ENCODE results near the gene IGF1R.

The IGF1R gene

DNA sequence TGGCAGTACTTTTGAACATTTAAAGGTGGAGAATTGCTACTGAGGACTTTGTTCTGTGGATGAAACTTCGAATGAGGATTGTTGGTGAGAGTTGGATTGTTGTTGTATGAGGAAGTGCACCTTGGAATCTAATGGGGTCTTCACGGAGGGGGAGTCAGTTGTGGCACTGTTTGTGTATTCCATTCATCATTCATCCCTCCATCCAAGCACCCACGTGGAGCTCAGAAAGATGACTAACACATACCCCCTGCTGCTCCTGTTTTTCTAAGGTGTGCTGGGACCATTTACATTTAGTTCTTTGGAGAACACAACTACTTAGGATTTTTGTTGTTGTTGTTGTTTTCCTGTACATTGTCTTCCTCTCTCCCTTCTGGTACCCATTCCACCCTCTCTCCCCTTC is 122.6 kb downstream of the IGF1R start:
- no peak overlapping the region for H3K4me2 ChIP-seq (ENCODE audit: insufficient read depth, low read length)

DNA sequence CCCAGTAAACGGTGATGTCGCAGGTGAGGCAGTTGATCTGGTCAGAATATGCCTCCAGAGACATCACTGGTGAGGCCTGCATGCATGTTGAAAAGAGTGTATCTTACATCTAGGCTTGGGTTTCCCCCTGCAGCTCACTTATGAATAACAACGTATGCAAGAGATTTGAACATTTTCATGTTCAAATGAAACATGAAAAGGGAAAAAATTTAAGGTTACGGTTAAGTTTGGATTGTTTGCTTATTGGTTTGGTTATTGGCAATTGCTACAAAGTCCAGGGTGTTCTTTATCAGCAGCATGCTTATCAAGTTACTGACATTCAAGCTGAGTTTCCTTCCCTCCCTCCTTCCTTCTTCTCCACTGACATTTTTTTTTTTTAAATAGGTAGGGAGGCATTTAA is 123.2 kb downstream of the IGF1R start:
- no peak overlapping the region for H3K27ac ChIP-seq (ENCODE audit: low read length)
- H3K9me3 ChIP-seq (ENCODE audit: insufficient read depth, low read length, severe bottlenecking): no peaks in the 10 kb centered on the region
- H3K4me1 ChIP-seq (ENCODE audit: insufficient read depth, low read length): no peaks in the 10 kb centered on the region
- H3K27me3 ChIP-seq (ENCODE audit: insufficient read depth, low read length, poor library complexity): no peaks in the 10 kb centered on the region
- no peak overlapping the region for H3K4me2 ChIP-seq (ENCODE audit: insufficient read depth, low read length)
- ATAC-seq (ENCODE audit: insufficient read depth, low read depth): no peak
- no peaks in the 10 kb centered on the region for H3K36me3 ChIP-seq (ENCODE audit: insufficient read depth, low read length)
- DNase-seq: no peak
- peaks cover 57% of the 10 kb centered on the region for H4K20me1 ChIP-seq (ENCODE audit: insufficient read depth, low read length)
- no peak for TF ChIP-seq EZH2 (IDR thresholded peaks at IDR 0.05; ENCODE audit: borderline replicate concordance, low read depth, low read length, severe bottlenecking)
- TF ChIP-seq, protein P1, sequence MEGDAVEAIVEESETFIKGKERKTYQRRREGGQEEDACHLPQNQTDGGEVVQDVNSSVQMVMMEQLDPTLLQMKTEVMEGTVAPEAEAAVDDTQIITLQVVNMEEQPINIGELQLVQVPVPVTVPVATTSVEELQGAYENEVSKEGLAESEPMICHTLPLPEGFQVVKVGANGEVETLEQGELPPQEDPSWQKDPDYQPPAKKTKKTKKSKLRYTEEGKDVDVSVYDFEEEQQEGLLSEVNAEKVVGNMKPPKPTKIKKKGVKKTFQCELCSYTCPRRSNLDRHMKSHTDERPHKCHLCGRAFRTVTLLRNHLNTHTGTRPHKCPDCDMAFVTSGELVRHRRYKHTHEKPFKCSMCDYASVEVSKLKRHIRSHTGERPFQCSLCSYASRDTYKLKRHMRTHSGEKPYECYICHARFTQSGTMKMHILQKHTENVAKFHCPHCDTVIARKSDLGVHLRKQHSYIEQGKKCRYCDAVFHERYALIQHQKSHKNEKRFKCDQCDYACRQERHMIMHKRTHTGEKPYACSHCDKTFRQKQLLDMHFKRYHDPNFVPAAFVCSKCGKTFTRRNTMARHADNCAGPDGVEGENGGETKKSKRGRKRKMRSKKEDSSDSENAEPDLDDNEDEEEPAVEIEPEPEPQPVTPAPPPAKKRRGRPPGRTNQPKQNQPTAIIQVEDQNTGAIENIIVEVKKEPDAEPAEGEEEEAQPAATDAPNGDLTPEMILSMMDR (IDR thresholded peaks at IDR 0.05; ENCODE audit: borderline replicate concordance, extremely low read depth, low read length, poor library complexity, severe bottlenecking): no peak
- peaks cover 70% of the 10 kb centered on the region for H3K79me2 ChIP-seq (ENCODE audit: insufficient read depth, low read length)
- H3K9ac ChIP-seq (ENCODE audit: low read depth, low read length): no peak overlapping the region
- no peak overlapping the region for H3K4me3 ChIP-seq (ENCODE audit: low read depth in 1 of 2, low read length in 2 of 2)
- H2AFZ ChIP-seq (ENCODE audit: low read depth, low read length): no peak overlapping the region

More for the DNA sequence above, 122.6 kb downstream of the IGF1R start:
- Histone ChIP-seq H3K9ac (ENCODE audit: low read depth, low read length) (no peak overlapping the region), H3K4me3 (ENCODE audit: low read depth in 1 of 2, low read length in 2 of 2) (no peak overlapping the region), H3K79me2 (ENCODE audit: insufficient read depth, low read length) (peaks cover 72% of the 10 kb centered on the region), H3K9me3 (ENCODE audit: insufficient read depth, low read length, severe bottlenecking) (no peaks in the 10 kb centered on the region), H3K27ac (ENCODE audit: low read length) (no peak overlapping the region), H2AFZ (ENCODE audit: low read depth, low read length) (no peak overlapping the region), H3K36me3 (ENCODE audit: insufficient read depth, low read length) (no peaks in the 10 kb centered on the region), H3K4me1 (ENCODE audit: insufficient read depth, low read length) (no peaks in the 10 kb centered on the region), H3K27me3 (ENCODE audit: insufficient read depth, low read length, poor library complexity) (no peaks in the 10 kb centered on the region), H4K20me1 (ENCODE audit: insufficient read depth, low read length) (peaks cover 58% of the 10 kb centered on the region)
- ATAC-seq (ENCODE audit: insufficient read depth, low read depth): no peak
- TF ChIP-seq EZH2 (IDR thresholded peaks at IDR 0.05; ENCODE audit: borderline replicate concordance, low read depth, low read length, severe bottlenecking): no peak
- TF ChIP-seq, protein P1 (IDR thresholded peaks at IDR 0.05; ENCODE audit: borderline replicate concordance, extremely low read depth, low read length, poor library complexity, severe bottlenecking): no peak
- no peak for DNase-seq

DNA sequence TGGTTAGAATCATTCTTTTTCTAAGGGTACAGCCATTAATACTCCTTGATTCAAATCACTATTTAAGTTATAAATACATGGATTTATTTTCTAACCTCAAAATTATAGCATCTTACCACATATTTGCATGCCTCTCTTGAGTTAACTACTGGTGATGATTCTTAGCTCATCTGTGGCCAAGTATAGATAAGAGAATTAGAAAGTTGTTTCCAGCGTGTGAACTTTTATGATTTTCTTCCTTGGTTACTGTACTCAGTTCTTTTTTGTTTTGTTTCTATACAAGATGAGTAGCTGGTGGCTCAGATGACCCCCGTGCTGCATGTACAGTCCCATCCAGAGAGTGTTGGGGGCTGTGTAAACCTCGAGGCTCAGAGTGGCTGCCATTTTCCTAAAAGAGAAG is 124.6 kb downstream of the IGF1R start:
- H2AFZ ChIP-seq (ENCODE audit: low read depth, low read length): no peak overlapping the region
- H3K27me3 ChIP-seq (ENCODE audit: insufficient read depth, low read length, poor library complexity): no peaks in the 10 kb centered on the region
- H3K4me1 ChIP-seq (ENCODE audit: insufficient read depth, low read length): no peaks in the 10 kb centered on the region
- no peaks in the 10 kb centered on the region for H3K9me3 ChIP-seq (ENCODE audit: insufficient read depth, low read length, severe bottlenecking)
- H3K36me3 ChIP-seq (ENCODE audit: insufficient read depth, low read length): no peaks in the 10 kb centered on the region
- H3K79me2 ChIP-seq (ENCODE audit: insufficient read depth, low read length): peaks cover 68% of the 10 kb centered on the region
- ATAC-seq (ENCODE audit: insufficient read depth, low read depth) (no peak), DNase-seq (no peak)
- no peak overlapping the region for H3K4me3 ChIP-seq (ENCODE audit: low read depth in 1 of 2, low read length in 2 of 2)
- H4K20me1 ChIP-seq (ENCODE audit: insufficient read depth, low read length): peaks cover 61% of the 10 kb centered on the region
- TF ChIP-seq, protein P1 (IDR thresholded peaks at IDR 0.05; ENCODE audit: borderline replicate concordance, extremely low read depth, low read length, poor library complexity, severe bottlenecking): no peak
- TF ChIP-seq EZH2 (IDR thresholded peaks at IDR 0.05; ENCODE audit: borderline replicate concordance, low read depth, low read length, severe bottlenecking): no peak
- no peak overlapping the region for H3K4me2 ChIP-seq (ENCODE audit: insufficient read depth, low read length)
- no peak overlapping the region for H3K9ac ChIP-seq (ENCODE audit: low read depth, low read length)
- H3K27ac ChIP-seq (ENCODE audit: low read length): no peak overlapping the region

DNA sequence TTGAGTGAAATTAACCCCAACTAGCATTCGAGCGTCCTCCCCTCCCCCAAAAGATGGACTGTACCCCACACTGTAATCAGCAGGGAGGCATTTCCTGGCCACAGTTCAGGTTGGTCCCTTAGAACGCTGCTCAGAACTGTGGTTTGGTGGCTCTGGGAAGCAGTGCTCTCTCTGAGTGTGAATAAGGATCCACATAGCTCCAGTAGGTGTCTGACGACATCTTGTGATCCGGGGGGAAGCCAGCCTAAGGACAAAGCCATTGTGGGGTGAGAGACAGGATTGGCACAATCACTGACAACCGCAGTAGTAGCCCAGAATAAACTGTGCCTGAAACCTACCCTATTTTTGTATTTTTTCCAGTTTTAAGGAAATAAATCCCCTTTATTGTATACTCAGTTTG is 125.3 kb downstream of the IGF1R start:
- no peak for ATAC-seq (ENCODE audit: insufficient read depth, low read depth)
- no peak for DNase-seq
- H3K9me3 ChIP-seq (ENCODE audit: insufficient read depth, low read length, severe bottlenecking): no peaks in the 10 kb centered on the region
- H3K27me3 ChIP-seq (ENCODE audit: insufficient read depth, low read length, poor library complexity): no peaks in the 10 kb centered on the region
- H2AFZ ChIP-seq (ENCODE audit: low read depth, low read length): no peak overlapping the region
- no peak overlapping the region for H3K27ac ChIP-seq (ENCODE audit: low read length)
- H3K4me3 ChIP-seq (ENCODE audit: low read depth in 1 of 2, low read length in 2 of 2): no peak overlapping the region
- H3K79me2 ChIP-seq (ENCODE audit: insufficient read depth, low read length): peaks cover 66% of the 10 kb centered on the region
- TF ChIP-seq, protein P1 (IDR thresholded peaks at IDR 0.05; ENCODE audit: borderline replicate concordance, extremely low read depth, low read length, poor library complexity, severe bottlenecking): no peak
- TF ChIP-seq EZH2 (IDR thresholded peaks at IDR 0.05; ENCODE audit: borderline replicate concordance, low read depth, low read length, severe bottlenecking): no peak
- H3K4me2 ChIP-seq (ENCODE audit: insufficient read depth, low read length): no peak overlapping the region
- H3K36me3 ChIP-seq (ENCODE audit: insufficient read depth, low read length): no peaks in the 10 kb centered on the region
- peaks cover 66% of the 10 kb centered on the region for H4K20me1 ChIP-seq (ENCODE audit: insufficient read depth, low read length)
- no peak overlapping the region for H3K9ac ChIP-seq (ENCODE audit: low read depth, low read length)
- no peaks in the 10 kb centered on the region for H3K4me1 ChIP-seq (ENCODE audit: insufficient read depth, low read length)

Measured in DND-41 (cell line).